HuH-7.5 (cell line): ENCODE data around the gene HSPA4.
"Not testable (repeated sequence)": the region's sequence is repeated elsewhere in the genome, so short reads cannot be mapped to it uniquely, and the experiment has no call there.

Experiments used
- DNase-seq: peaks from one replicate; pipeline ENCODE4 v3.0.0; 2011; ENCODE audit warnings: low spot score

HSPA4 gene

DNA sequence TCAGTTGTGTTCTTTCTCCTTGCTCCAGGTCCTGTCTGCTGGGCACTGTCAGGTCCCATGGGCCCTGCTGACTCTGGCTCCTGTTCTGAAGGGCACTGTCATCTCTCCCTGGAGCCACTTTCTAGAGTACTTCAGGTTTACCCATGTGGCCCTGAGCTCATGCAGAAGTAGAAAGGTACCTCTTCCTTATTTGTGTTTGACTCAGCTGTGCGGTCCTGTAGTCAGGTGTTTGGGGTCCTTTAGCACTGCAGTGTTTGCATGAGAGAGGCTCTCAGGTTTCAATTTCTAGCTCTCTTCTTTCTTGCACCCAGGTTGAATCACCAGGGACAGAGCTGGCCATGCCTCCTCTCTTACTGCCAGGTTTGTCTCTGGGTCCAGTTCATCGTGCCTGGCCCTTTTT is 71.5 kb downstream of the HSPA4 start:
- no peak for DNase-seq

DNA sequence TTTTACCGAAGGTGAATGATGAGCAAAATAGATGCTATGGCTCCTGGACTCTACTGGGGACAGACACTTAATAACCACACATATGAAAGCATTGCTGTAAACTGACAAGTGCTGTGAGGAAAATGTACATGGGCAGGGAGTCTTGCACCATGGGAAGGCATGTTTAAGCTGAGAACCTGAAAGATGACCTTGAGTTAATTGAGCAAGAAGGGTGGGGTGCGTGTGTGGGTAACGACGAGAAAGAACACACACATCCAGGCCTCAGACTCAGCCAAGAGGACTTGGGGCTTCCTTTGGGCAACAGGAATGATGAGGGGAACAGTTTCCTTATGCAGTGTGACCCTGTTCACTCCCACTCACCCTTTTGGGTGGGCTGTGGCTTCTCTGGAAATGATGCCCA is 73.1 kb downstream of the HSPA4 start:
- DNase-seq, result no peak

DNA sequence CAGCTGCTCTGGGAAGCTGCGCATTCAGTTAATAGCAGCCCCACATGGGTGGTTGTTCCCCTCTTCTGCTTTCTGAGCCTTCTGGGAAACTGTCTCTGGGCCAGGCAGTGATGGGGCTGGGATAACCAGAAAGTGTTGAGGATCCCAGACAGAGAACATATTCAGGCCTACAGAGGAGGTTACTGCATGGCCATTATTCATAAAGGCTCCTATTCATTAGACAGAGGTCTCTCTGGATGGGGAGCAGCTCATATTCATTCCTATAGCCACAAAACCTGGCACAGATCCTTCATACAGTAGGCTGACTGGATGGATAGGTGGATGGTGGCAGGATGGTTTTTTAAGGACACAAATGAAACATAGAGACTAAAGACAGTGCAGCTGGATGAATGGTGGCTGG is 76.3 kb downstream of the HSPA4 start:
- no peak for DNase-seq

DNA sequence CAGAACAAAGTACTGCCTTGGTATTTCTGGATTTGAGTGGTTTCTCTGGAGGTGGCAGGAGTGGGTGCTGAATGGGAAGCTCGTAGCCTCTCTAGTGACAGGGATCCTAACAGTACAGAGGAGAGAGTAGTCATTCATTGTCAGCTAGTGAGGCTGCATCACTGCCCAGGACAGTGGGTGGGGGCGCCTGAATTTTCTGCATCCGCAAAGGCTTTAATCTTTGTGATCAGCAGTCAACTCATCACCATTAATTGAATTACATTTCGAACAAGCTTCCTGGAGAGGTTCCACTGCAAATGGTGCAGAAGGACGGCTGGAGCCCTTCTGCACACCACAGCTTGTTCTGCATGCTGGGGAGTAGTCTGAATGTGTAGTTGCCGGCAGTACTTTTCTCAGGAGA is 77.5 kb downstream of the HSPA4 start:
- DNase-seq, result no peak

DNA sequence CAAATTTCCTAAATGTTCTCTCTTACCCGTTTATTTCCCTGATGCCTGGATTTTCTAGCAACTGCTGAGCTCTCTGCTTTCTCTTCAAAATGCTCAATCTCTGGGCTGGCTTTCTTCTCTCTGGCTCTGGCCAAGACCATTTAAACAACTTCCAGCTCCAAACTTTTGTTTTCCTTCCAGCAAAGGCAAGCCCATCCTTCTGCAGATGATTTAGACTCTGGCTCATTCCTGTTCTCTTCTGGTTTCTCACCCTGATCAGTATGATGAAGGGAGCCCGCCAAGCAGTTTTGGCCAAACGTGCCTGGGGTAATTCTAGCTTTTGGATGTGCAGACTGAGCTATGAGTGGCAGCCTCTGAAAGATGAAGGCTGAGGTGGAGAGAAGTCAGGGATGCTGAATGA is 78.1 kb downstream of the HSPA4 start:
- no peak for DNase-seq

DNA sequence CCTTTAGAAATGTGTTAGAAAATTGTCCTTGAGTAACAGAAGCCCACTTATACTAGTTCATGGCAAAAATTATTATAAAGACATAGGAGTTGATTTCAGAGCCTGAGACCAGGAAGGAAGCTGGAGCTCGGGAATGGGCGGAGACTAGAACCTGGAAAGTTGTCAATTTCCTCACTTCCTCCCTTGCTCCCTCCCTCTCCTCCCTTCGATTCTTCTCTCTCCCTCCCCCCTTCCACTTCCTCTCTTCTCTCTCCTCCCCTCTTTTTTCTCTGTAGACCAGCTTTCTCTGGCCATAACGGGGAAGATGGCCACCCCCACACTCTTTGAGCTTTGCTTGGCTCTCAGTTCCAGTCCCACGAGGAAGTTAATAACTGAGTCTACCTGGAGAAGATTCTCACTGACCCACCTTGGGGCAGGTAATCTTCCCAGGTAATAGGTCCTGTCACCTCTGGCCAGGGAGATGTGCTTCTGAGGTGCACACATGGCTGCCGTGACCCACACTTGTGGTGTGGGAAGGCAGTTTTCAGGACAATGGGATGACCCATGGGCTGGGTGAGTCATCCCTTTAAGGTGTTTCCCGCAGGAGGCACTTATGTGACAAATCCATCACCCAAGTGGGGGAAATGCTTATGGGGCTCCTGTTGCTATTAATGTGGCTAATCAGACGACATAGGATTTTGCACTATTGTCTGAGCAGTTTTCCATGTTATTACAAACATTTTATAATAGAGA is 78.7 kb downstream of the HSPA4 start:
- no peak for DNase-seq

DNA sequence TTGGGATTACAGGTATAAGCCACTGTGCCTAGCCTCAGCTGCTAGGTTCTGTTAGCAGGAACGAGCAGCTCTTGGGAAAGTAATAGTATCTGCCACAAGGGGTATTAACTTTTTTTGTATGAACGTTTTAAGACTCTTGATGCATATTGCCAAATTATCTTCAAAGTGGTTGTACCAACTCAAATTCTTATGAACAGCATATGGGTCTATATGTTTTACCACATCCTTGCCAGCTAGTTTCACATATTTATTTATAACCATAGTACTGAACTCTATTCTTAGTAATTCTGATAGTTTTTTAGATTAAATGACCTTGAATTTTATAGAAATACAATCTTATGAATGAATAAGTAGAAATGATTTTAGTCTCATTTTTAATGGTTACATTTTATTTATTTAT is 80.9 kb downstream of the HSPA4 start:
- DNase-seq, result no peak

DNA sequence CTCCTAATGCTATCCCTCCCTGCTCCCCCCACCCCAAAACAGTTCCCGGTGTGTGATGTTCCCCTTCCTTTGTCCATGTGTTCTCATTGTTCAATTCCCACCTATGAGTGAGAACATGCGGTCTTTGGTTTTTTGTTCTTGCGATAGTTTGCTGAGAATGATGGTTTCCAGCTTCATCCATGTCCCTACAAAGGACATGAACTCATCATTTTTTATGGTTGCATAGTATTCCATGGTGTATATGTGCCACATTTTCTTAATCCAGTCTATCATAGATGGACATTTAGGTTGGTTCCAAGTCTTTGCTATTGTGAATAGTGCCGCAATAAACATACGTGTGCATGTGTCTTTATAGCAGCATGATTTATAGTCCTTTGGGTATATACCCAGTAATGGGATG is 81.4 kb downstream of the HSPA4 start:
- DNase-seq, result not testable (repeated sequence)

DNA sequence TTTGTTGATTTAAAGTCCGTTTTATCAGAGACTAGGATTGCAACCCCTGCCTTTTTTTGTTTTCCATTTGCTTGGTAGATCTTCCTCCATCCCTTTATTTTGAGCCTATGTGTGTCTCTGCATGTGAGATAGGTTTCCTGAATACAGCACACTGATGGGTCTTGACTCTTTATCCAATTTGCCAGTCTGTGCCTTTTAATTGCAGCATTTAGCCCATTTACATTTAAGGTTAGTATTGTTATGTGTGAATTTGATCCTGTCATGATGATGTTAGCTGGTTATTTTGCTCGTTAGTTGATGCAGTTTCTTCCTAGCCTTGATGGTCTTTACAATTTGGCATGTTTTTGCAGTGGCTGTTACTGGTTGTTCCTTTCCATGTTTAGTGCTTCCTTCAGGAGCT is 85.1 kb downstream of the HSPA4 start:
- not testable (repeated sequence) for DNase-seq

DNA sequence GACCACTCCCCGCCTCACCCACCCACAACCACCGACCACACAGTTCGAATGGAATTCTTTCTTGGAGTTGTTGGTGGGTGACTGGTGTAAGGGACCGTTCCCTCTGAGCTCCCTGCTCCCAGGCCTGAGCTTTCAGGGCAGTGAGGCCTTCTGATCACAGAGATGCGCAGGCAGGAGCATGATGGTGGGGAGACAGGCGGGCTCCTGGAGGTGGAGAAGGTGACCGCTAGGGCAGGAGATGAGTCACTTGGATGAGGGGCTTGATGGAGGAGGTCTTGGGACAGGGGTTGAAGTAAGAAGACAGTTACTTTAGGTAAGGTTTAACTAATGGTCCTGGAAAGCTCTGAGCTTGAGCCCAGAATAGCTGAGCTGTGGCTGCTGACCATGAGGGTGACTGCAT is 88.5 kb downstream of the HSPA4 start:
- DNase-seq, result no peak

DNA sequence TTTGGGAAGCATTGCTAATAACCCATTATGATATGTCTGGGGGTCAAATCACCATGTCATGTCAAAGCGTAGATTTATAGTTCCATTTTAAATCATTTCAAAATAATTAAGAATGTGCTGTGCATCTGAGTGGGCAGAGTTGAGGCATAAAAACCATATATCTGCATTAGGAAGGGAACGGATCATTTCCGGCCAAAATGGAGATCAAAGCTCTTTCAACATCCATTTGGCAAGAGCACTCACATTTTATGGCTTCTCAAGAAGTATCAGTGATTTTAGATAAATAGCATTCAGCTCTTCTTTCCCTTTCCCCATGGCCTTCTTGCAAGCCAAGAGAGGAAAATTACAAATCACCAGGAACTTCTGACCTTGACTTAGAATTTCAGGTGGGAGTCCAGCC is 89.9 kb downstream of the HSPA4 start:
- DNase-seq, result no peak

DNA sequence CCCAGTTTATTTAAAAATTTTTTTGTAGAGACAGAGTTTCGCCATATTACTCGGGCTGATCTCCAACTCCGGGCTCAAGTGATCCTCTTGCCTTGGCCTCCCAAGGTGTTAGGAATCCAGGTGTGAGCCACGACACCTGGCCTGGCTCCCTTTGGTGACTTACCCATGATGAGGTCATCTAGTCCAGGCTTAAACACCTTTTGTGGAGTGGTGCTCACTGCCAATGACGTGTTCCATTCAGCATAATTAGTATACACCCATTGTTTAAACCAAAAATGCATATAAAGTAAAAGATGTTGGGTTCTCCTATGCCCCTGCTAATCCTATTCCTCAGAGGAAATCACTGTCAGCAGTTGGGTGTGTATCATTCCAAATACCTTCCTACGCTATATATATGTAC is 91.0 kb downstream of the HSPA4 start:
- no peak for DNase-seq

DNA sequence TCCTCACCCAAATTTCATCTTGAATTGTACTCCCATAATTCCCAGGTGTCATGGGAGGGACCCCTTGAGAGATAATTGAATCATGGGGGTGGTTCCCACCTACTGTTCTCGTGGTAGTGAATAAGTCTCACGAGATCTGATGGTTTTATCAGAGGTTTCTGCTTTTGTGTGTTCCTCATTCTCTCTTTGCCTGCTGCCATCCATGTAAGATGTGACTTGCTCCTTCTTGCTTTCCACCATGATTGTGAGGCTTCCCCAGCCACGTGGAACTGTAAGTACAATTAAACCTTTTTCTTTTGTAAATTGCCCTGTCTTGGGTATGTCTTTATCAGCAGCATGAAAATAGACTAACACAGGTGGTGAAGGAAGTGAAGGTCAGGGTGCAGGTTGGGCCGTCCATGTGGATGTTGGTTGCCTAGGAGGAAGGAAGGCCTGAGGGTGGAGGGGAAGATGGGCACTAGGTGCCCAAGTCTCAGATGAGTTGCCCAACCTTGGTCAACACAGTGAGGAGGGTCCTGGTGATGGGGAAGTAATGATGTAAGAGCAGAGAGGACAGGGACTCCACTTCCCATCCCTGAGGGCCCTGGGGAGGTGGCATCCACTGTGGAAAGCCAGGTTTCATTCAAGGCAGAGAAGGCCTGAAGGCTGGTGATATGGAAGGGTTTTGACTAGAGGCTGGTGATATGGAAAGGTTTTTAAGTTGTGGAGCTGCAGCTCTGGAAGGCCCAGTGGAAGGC is 92.6 kb downstream of the HSPA4 start:
- no peak for DNase-seq

DNA sequence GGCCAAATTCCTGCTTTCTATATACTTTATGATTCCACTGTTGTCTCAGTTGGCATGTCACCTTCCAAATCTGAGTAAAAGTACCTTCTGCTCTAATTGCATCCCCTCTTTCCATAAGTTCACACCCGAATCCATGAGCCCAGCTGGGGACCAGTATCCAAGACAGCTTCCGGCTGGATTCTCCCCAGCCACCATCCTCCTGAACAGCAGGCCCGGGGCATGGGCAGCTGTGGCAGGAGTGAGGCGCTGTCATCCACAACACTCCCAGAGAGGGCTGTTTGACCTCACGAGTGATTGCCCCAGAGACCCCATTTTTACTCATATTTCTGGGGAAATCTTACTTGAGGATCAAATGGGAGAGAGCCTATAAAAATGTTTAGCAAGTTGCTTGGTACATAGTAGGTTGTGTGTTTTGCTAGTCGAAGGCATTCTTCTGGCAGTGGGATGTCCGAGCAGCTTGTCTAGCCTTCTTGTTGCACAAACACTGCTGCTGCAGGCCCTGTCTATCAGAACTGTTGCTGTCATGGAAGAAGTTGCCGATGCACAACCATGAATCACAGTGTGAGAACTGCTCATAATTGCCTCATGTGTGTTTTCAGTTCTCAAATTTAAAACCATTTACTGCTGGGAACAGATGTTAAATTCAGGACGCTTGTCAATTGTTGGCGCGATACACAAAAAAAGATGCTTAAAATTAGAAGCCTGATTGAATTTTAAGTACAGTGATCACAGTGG is 93.8 kb downstream of the HSPA4 start:
- DNase-seq, result no peak

DNA sequence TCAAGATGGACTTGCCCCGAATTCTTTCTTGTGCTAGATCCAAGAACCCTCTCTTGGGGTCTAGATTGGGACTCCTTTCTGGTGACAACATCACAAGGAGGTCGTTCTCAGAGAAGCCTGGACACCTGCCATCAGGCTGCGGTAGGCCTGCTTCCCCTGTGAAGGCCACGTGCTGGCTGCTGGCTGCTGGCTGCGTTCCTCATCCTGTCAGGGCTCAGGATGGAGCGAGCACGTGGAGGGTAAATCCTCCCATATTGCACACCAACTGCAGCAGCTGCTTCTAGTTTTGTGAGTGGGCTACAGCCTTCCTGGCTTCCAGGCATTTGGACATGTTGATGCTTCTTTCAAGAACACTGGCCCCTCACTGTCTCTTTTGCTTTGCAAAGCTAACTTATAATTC is 95.6 kb downstream of the HSPA4 start:
- DNase-seq, result no peak

DNA sequence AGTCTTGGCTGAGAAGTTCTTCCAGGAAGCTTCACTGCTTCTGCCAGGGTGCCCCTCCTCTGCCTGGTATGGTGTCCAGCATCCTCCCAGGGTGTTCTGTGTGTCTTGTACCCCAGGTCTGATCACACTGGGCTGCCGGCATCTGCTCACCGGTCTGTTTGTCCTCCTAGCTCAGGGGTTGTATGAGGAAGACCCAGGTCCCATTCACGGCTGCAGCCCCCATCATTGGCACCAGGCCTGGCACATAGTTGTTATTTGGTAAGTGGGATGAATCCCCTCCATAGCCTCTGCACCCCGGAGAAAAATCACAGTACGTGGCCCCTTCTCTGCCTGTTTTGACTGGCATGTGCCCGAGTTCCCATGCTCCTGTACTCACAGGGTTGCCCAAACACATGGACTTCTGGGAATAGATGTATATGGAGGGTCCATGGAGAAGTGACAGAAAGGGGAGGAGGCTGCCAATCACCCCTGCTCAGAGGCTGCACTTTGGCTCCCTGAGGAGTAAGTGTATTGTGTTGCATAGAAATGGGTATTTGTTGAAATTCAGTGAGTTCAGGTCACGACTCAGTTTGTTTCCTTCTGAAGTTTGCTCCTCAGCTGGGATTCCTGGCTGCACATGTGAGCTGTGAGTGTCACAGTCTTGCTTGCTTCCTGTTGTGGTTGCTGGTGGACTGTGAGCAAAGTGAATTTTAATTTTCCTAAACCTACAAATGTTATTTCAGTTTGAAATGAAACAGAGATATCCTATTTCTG is 96.2 kb downstream of the HSPA4 start:
- no peak for DNase-seq

DNA sequence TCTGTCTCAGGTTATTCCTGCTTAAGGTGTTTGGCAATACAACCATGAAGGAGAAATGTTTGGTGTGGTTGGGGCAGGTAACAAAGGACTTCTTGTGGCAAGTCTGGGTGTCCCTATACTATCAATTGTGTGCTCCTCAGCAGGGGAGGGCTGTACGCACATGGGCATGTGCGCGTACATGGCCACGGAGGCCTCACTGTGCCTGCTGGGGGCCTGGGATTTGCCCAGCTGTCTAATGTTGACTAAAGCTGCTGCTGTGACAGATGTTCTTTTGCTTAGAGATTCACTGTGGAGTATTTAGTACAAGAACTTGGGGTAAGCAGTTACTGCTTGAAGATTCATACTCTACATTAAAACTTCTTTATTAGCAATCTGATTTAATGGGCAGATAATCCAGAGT is 97.5 kb downstream of the HSPA4 start:
- no peak for DNase-seq

DNA sequence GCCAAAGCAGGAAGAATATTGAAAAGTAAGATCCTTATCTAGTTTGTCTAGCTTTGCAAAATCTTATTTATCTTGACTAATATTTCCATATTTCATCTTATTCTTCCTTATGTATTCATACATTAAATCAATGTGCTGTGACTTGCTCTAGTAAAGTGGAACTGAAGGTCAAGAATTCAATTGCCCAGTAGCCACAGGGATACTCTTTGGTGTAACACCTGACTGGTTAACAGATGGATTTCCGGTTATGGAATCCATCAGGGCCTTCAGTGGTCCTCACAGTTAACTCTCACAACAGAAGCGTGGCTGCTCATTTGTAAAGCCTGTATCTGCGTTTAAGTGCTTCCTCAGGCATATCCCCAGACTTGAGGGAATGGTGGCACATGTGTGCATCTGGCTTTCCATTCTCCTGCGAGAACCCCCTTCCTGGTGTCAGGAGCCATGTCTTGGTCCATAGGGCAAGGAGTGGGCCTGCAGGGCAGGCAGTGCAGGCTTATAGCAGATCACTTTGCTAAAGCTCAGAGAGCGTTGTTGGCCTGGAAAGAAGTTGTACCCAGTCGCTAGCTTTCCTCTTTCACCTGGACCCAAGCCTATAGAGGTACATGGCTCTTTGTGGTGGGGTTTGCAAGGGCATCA is 99.2 kb downstream of the HSPA4 start:
- DNase-seq, result no peak

DNA sequence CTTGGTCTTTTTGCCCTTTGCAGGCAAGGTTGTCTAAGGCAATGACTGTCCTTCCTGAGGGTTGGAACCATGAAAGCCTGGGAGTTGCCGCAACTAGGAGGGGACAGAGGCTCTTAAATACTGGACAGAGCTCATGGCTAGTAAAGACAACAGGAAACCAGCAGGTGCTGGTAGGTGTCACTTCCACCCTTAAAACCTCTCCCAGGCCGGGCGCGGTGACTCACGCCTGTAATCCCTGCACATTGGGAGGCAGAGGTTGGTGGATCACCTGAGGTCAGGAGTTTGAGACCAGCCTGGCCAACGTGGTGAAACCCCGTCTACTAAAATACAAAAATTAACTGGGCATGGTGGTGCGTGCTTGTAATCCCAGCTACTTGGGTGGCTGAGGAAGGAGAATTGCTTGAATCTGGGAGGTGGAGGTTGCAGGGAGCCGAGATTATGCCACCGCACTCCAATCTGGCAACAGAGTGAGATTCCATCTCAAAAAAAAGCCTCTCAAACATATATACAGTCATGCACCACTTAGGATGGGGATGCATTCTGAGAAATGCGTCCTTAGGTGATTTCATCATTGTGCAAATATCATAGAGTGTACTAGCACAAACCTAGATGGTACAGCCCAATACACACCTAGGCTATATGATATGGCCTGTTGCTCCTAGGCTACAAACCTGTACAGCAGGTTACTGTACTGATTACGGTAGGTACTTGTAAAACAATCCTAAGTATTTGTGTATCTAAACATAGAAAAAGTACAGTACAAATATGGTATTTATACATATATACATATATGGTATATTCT is 102.7 kb downstream of the HSPA4 start:
- no peak for DNase-seq

DNA sequence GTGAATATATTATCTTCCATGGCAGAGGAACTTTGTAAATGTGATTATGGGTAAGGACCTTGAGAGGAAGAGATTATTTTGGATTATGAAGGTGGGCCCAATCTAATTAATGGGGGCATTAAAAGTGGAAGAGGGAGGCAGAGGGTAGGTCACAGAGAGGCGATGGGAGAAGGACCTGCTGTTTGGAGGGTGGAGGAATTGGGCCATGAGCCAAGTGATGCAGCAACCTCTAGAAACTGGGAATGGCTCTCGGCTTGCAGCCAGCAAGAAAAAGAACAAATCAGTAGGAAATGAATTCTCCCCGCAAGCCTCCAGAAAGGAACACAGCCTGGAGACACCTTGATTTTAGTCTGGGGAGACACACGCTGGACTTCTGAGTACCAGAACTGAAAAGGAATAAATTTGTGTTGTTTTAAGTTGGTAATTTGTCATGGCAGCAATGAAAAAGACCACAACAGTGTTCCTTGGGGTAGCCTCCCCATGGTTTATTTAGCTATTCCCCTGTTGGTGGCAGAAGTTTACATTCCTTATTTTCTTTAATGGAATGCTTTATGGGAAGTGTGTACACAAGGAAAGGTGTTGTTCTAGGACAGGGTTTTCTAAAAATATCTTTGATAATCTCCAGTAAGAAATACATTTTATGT is 103.6 kb downstream of the HSPA4 start:
- DNase-seq, result no peak
